Measurements from ENCODE around the gene TRRAP.
A peak's percentile ranks its signal among the peaks of the same experiment; 100 is the strongest.

TRRAP gene

GRCh38 chr7:98903246-98903645 is 24.9 kb downstream of the TRRAP start:
- no peak for DNase-seq

GRCh38 chr7:98907570-98907969 is 29.2 kb downstream of the TRRAP start:
- no peak for DNase-seq

GRCh38 chr7:98908585-98908984 is 30.3 kb downstream of the TRRAP start:
- DNase-seq = no peak

- no peak for DNase-seq
These were observed 31.2 kb downstream of the TRRAP start for GRCh38 chr7:98909487-98909886.

GRCh38 chr7:98910427-98910826 is 32.1 kb downstream of the TRRAP start:
- no peak for DNase-seq

- no peak for DNase-seq
These were observed 33.6 kb downstream of the TRRAP start for GRCh38 chr7:98911916-98912315.

- DNase-seq = no peak
These were observed 34.7 kb downstream of the TRRAP start for GRCh38 chr7:98913026-98913425.

GRCh38 chr7:98913612-98914011 is 35.3 kb downstream of the TRRAP start:
- DNase-seq = no peak

- no peak for DNase-seq
These were observed 39.0 kb downstream of the TRRAP start for GRCh38 chr7:98917331-98917730.

- no peak for DNase-seq
These were observed 43.5 kb downstream of the TRRAP start for GRCh38 chr7:98921608-98922372.

- DNase-seq = no peak
These were observed 44.3 kb downstream of the TRRAP start for GRCh38 chr7:98922392-98923187.

GRCh38 chr7:98923512-98923911 is 45.2 kb downstream of the TRRAP start:
- DNase-seq = no peak

GRCh38 chr7:98927125-98927524 is 48.8 kb downstream of the TRRAP start:
- no peak for DNase-seq

- DNase-seq = peak; percentile 9 to 13
These were observed 52.1 kb downstream of the TRRAP start for GRCh38 chr7:98930464-98930863.

- peak in 1 of 2 experiments; percentile 16 for DNase-seq
These were observed 52.6 kb downstream of the TRRAP start for GRCh38 chr7:98930921-98931320.

GRCh38 chr7:98933321-98933720 is 55.0 kb downstream of the TRRAP start:
- DNase-seq = no peak

- no peak for DNase-seq
These were observed 55.9 kb downstream of the TRRAP start for GRCh38 chr7:98934267-98934666.

GRCh38 chr7:98935811-98936210 is 57.5 kb downstream of the TRRAP start:
- DNase-seq = no peak

GRCh38 chr7:98943336-98943735 is 65.0 kb downstream of the TRRAP start:
- DNase-seq = no peak

- DNase-seq = no peak
These were observed 66.1 kb downstream of the TRRAP start for GRCh38 chr7:98944386-98944785.

- DNase-seq = no peak
These were observed 67.5 kb downstream of the TRRAP start for GRCh38 chr7:98945852-98946251.

- DNase-seq = no peak
These were observed 68.1 kb downstream of the TRRAP start for GRCh38 chr7:98946389-98946788.

- no peak for DNase-seq
These were observed 71.2 kb downstream of the TRRAP start for GRCh38 chr7:98949336-98950044.

GRCh38 chr7:98955992-98956391 is 77.7 kb downstream of the TRRAP start:
- DNase-seq = no peak
